Naive B cell (primary cell): ENCODE measurements around the gene TAF11. TPM values are rescaled to one million over a fixed set of nuclear protein-coding genes. Genes with fewer than 3 reads are reported as not detected.
"Not testable (repeated sequence)": the region's sequence is repeated elsewhere in the genome, so short reads cannot be mapped to it uniquely, and the experiment has no call there.

Source experiments
- ATAC-seq, 2 donors: fragments of 150-1000 bp; cut with Tn5 transposase; 2 replicates each; pipeline ENCODE4 v1.10.0; 2021; ENCODE audit warnings: low read depth in 2 of 2, mild to moderate bottlenecking in 2 of 2, moderate library complexity in 2 of 2
- DNase-seq: peaks from one replicate; pipeline ENCODE4 v3.0.0; 2022
- H3K27ac Mint-ChIP-seq, 6 donors: one replicate each; pipeline ENCODE4 v1.8.0; 2020 to 2022; ENCODE audit warnings: mild to moderate bottlenecking in 6 of 6, mixed read lengths in 6 of 6, moderate library complexity in 5 of 6, inconsistent platforms in 2 of 6
- H3K27me3 Mint-ChIP-seq, 3 donors: one replicate each; pipeline ENCODE4 v1.8.0; 2021 to 2022; ENCODE audit warnings: mixed read lengths in 3 of 3, mild to moderate bottlenecking in 1 of 3
- H3K36me3 Mint-ChIP-seq, 2 donors: one replicate each; pipeline ENCODE4 v1.8.0; 2020 to 2022; ENCODE audit warnings: mixed read lengths in 2 of 2, inconsistent platforms in 1 of 2, mild to moderate bottlenecking in 1 of 2
- H3K4me1 Mint-ChIP-seq, 3 donors: one replicate each; pipeline ENCODE4 v1.8.0; 2020 to 2022; ENCODE audit warnings: mixed read lengths in 3 of 3, inconsistent platforms in 1 of 3, mild to moderate bottlenecking in 1 of 3, moderate library complexity in 1 of 3
- H3K4me3 Mint-ChIP-seq, 8 donors: one replicate each; pipeline ENCODE4 v1.8.0; 2020 to 2022; ENCODE audit warnings: mild to moderate bottlenecking in 8 of 8, mixed read lengths in 8 of 8, moderate library complexity in 8 of 8, inconsistent platforms in 2 of 8
- H3K9me3 Mint-ChIP-seq, 7 donors: one replicate each; pipeline ENCODE4 v1.8.0; 2020 to 2022; ENCODE audit warnings: mixed read lengths in 7 of 7, mild to moderate bottlenecking in 5 of 7, inconsistent platforms in 2 of 7, moderate library complexity in 1 of 7
- polyA plus RNA-seq, 6 donors: library from polyadenylated mRNA; unstranded; fragments of 300-500 nt; fragmentation: Illumina TruSeq; gene quantifications; one replicate each; pipeline ENCODE4 v1.2.3, GENCODE V29; 2021; ENCODE audit warnings: low read depth in 6 of 6

TAF11 gene, protein sequence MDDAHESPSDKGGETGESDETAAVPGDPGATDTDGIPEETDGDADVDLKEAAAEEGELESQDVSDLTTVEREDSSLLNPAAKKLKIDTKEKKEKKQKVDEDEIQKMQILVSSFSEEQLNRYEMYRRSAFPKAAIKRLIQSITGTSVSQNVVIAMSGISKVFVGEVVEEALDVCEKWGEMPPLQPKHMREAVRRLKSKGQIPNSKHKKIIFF
- polyA plus RNA-seq: 10 to 100 TPM; 10.8 to 32.1 (median 20.4) TPM

DNA sequence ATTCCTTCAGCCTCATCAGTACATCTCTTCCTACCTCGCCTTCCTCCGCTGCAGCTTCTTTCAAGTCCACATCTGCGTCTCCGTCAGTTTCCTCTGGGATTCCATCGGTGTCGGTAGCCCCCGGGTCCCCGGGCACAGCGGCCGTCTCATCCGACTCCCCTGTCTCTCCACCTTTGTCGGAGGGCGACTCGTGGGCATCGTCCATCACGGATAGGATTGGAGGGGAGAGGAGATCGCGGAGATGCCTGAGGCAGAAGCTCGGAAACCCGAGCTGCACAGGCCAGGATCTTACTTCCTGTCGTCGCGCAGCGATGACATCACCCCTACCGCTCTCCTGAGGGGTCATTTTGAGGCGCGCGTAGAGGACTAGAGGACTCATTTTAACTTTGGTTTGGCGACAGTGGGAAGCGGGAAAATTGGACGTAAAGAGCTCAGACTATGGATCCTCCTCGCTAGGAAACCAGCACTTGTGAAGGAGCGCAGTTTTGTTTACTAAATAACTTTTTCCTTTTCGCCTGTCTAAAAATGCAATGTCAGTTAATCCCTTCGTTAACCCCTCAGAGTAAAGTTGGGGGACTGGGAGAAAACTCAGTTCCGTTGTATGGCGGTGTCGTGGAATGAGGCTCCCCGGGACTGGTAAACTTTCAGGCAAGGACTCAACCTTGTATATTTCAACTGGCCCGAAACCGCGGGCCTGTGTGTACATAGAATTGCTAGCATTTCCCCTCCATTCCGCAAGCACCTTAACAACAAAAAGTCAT is at the start of gene TAF11:
TSS of gene TAF11 (minus strand) at position 290 of the 761 bp plus-strand sequence. CDS start at position 205, 85 bp downstream.
- peak; percentile 72 to 77 for ATAC-seq
- Mint-ChIP-seq H3K27me3 (no peaks in the 10 kb centered on the region), H3K27ac (peak within 1 kb of the TSS; percentile 97 to 100 (median 99)), H3K4me3 (peak within 1 kb of the TSS; percentile 97 to 100 (median 99)), H3K36me3 (peaks cover 11 to 16% of the 10 kb centered on the region in 2 donors), H3K9me3 (peaks cover 0 to 4% (median 0%) of the 10 kb centered on the region in 7 donors), H3K4me1 (peaks cover 34 to 62% (median 50%) of the 10 kb centered on the region in 3 donors)
- DNase-seq: peak; percentile 83

DNA sequence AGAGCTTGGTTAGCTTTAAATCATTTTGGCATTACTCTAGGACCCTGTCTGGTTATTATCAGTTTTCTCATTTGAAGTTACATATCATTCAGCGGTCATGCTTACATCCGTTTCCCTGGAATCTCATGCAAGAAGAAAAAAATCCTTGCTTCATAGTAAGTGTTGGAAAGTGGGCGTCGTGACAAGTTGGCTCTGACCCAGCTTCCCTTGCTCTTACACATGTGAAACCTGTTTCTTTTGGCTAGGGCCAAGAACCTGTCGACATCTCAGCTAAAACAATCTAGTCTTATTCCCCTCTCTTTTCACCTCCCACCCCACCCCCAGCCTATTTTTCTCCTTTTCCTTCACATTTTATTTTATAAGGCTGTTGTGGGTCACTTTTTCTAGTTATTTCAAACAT is 46.7 kb upstream of the TAF11 start:
- H3K4me3 Mint-ChIP-seq: no peak overlapping the region
- no peak for ATAC-seq
- no peaks in the 10 kb centered on the region for H3K27me3 Mint-ChIP-seq

DNA sequence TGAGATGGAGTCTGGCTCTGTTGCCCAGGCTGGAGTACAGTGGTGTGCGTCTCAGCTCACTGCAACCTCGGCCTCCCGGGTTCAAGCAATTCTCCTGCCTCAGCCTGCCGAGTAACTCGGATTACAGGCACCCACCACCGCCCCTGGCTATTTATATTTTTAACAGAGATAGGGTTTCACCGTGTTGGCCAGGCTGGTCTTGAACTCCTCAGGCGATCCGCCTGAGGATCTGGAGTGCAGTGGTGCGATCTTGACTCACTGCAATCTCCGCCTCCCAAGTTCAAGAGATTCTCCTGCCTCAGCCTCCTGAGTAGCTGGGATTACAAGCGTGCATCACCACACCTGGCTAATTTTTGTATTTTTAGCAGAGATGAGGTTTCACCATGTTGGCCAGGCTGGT is 44.4 kb upstream of the TAF11 start:
- not testable (repeated sequence) for H3K27me3 Mint-ChIP-seq, H3K27ac Mint-ChIP-seq, H3K36me3 Mint-ChIP-seq, H3K9me3 Mint-ChIP-seq, H3K4me3 Mint-ChIP-seq, ATAC-seq, DNase-seq
- H3K4me1 Mint-ChIP-seq: peaks cover 30 to 40% (median 37%) of the 10 kb centered on the region in 3 donors

More for the DNA sequence above, 46.7 kb upstream of the TAF11 start:
- Mint-ChIP-seq H3K27ac (no peak overlapping the region), H3K4me1 (peaks cover 20 to 33% (median 26%) of the 10 kb centered on the region in 3 donors), H3K9me3 (no peaks in the 10 kb centered on the region), H3K36me3 (peaks cover 0 to 6% of the 10 kb centered on the region in 2 donors)
- no peak for DNase-seq

DNA sequence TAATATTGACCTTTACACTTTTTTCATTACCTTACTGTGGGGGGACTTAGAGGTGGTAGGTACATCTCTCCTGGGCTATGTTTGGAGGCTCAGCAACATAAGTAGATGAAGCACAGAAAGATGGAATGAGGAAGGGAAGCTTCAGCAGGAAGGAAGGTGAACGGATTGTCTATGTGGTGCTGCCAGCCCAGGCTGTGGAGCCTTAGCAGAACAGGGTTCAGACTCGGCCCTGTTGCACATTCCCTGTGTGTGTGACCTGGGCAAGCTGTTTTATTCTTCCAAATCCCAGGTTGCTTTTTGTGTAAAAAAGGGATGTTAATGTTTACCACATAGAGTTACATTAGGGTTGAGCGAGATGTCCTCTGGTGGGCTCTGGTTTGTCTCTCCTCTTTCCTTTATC is 42.4 kb upstream of the TAF11 start:
- peaks cover 29 to 43% (median 31%) of the 10 kb centered on the region in 3 donors for H3K4me1 Mint-ChIP-seq
- peak overlapping the region in 1 of 6 donors; percentile 44 for H3K27ac Mint-ChIP-seq
- H3K36me3 Mint-ChIP-seq: peaks cover 0 to 6% of the 10 kb centered on the region in 2 donors
- no peaks in the 10 kb centered on the region for H3K9me3 Mint-ChIP-seq
- DNase-seq (no peak), ATAC-seq (no peak)
- no peak overlapping the region for H3K4me3 Mint-ChIP-seq
- H3K27me3 Mint-ChIP-seq: no peaks in the 10 kb centered on the region

DNA sequence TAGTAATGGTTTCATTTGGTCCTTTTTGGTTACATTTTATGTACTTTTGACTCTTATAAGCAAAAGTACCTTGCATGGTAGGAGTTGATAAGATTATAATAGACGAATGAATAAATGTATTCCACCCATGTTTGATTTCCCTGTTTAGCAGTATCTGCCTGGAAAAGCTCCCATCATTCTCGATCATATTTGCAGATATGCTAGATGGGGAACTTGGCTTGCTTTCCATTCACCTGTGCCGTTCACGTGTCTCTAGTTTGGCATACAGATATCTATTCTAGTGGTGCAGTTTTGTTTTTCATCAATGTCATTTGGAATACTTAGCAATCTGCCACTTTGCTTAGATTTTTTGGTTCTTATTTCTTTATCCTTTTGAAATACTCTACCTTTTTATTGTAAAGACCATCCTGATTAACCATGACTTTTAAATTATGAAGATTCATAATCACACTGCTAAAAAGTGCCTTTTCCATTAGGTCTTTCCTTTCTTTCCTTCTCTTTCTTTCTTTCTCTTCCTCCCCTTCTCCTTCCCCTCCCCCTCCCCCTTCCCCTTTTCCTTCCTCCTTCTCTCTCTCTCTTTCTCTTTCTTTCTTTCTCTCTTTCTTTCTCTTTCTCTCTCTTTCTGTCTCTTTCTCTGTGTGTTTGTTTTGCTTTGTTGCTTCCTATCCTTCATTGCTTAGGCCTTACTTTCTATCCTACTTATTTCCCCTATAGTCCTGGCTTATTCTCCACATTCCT is 41.6 kb upstream of the TAF11 start:
- ATAC-seq: no peak
- peaks cover 0 to 6% of the 10 kb centered on the region in 2 donors for H3K36me3 Mint-ChIP-seq

DNA sequence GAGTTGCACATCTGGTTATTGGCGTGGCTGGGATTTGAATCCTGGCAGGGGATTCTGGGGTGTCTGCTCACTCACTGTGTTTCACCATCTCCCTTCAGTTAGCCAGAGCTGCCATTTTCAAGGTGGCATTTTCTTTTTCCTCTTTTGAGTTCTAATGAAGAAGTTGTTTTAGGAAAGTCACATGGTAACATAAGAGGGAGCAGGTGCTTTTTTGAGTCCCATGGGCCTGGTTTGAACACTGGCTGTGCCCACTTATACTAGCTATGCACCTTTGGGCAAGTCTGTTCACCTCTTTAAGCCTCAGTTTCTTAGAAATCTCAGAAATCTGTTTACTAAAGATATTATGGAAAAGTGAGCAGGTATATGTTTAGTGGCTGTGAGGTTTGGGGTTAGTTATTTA is 40.9 kb upstream of the TAF11 start:
- H3K36me3 Mint-ChIP-seq: peaks cover 0 to 6% of the 10 kb centered on the region in 2 donors
- H3K27me3 Mint-ChIP-seq: no peaks in the 10 kb centered on the region
- no peak overlapping the region for H3K4me3 Mint-ChIP-seq
- H3K9me3 Mint-ChIP-seq: no peaks in the 10 kb centered on the region
- H3K4me1 Mint-ChIP-seq: peaks cover 20 to 32% (median 21%) of the 10 kb centered on the region in 3 donors
- no peak for ATAC-seq
- no peak for DNase-seq
- peak overlapping the region in 1 of 6 donors; percentile 7 for H3K27ac Mint-ChIP-seq

More for the DNA sequence above, 41.6 kb upstream of the TAF11 start:
- no peaks in the 10 kb centered on the region for H3K9me3 Mint-ChIP-seq
- H3K27me3 Mint-ChIP-seq: no peaks in the 10 kb centered on the region
- DNase-seq: no peak
- peak overlapping the region in 1 of 8 donors; percentile 52 for H3K4me3 Mint-ChIP-seq
- peak overlapping the region in 1 of 6 donors; percentile 7 for H3K27ac Mint-ChIP-seq
- H3K4me1 Mint-ChIP-seq: peaks cover 21 to 35% (median 23%) of the 10 kb centered on the region in 3 donors

DNA sequence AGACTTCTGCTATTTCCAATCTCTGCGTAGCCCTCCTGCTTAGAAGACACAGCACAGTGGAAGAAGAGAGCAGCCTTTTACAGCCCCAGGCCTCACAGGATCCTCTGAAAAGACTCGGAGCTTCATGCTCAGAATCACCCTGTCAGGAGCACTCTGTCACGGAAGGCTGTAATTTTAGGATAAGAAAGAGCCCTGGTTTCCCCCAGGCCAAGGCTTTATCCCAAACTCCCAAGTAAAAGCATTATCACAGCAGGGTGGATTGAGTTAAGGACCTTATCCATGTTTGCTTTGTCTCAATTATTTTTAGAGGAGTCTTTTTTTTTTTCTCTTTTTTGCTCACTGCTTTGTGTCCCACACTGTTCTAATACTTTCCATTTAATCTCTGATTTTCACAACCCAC is 40.4 kb upstream of the TAF11 start:
- no peaks in the 10 kb centered on the region for H3K9me3 Mint-ChIP-seq
- H3K27me3 Mint-ChIP-seq: no peaks in the 10 kb centered on the region
- DNase-seq: no peak
- H3K36me3 Mint-ChIP-seq: peaks cover 0 to 6% of the 10 kb centered on the region in 2 donors
- H3K27ac Mint-ChIP-seq: peak overlapping the region in 1 of 6 donors; percentile 7
- peaks cover 20 to 32% (median 21%) of the 10 kb centered on the region in 3 donors for H3K4me1 Mint-ChIP-seq
- H3K4me3 Mint-ChIP-seq: no peak overlapping the region
- no peak for ATAC-seq

DNA sequence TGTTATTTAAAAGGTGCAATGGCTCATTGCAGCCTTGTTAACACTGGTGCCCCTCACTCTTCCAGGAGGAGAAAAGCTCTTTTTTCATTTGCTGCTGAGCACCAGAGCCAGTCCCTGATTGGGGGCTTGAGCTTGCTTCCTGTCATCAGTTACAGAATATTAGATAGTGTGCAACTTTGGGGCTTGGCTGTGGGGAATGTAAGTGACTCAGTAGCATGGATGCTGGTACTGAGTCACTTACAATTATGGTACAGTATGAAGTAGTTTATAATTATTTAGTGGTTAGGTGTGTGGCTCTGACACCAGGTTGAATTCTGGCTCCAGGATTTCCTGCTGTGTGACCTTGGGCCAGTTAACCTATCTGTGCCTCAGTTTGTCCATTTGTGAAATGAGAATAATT is 38.8 kb upstream of the TAF11 start:
- H3K27me3 Mint-ChIP-seq: no peaks in the 10 kb centered on the region
- ATAC-seq: no peak
- H3K9me3 Mint-ChIP-seq: no peaks in the 10 kb centered on the region
- no peak overlapping the region for H3K27ac Mint-ChIP-seq
- no peak overlapping the region for H3K4me3 Mint-ChIP-seq
- H3K36me3 Mint-ChIP-seq: no peaks in the 10 kb centered on the region
- DNase-seq: no peak
- peaks cover 20 to 37% (median 21%) of the 10 kb centered on the region in 3 donors for H3K4me1 Mint-ChIP-seq

DNA sequence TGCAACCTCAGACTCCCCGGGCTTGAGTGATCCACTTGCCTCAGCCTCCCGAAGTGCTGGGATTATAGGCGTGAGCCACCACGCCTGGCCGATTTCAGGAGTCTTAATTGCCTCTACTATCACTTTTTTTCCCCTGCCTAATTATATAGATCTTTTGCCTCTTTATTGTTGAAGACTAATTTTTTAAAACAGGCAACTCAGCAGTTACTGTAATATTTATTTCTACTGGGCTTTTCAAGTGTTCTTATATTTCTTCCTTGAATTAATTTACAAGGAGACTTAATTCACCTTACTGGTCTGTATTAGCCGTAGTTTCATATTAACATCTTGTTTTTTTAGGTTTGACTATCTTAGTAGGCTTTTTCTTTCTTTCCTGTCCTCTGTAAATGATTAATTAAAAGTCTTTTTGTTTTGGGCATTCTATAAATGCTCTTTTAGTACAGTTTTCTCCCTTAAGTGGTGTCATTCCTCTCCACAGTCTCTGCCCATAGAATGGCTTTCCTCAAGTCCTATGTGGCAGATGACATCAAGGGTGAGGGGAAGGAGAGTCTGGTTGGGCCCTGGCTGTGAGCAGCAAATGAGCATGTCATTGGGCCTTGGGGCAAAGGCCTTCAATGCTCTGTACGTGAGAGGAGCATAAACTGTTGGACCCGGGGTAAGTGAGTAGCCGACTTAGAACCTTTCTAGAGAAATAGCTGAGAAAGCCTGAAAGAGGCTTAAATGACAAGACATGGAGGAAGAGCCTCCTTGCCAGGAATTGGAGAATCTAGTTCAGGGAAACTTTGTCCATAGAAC is 37.2 kb upstream of the TAF11 start:
- Mint-ChIP-seq H3K9me3 (no peaks in the 10 kb centered on the region), H3K4me3 (no peak overlapping the region), H3K27me3 (no peaks in the 10 kb centered on the region), H3K4me1 (peaks cover 16 to 35% (median 20%) of the 10 kb centered on the region in 3 donors), H3K27ac (peak overlapping the region in 2 of 6 donors; percentile 14 to 55), H3K36me3 (no peaks in the 10 kb centered on the region)
- DNase-seq (no peak), ATAC-seq (no peak)

DNA sequence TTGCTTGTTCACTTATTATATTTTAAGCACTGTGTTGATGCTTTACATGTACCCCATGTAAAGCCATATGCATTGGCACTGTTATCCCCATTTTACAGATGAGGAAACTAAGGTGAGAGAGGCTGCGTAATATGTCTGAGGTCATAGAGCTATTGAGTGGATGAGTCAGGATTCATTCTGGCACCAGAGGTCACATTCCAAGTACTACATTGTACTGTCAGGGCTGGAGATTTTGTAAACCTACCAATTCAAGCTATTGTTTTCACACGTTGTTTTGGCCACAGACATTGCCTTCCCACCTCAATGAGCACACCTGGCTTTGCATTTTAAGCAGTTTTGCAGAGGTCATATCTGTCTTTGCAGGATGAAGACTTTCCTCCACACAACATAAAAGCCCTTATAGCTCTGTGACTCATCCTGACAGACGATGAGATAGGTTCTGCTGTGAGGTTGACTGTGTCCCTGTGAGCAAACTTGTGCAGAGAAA is 34.4 kb upstream of the TAF11 start:
- no peak overlapping the region for H3K4me3 Mint-ChIP-seq
- no peaks in the 10 kb centered on the region for H3K9me3 Mint-ChIP-seq
- H3K27me3 Mint-ChIP-seq: no peaks in the 10 kb centered on the region
- peaks cover 2 to 21% (median 5%) of the 10 kb centered on the region in 3 donors for H3K4me1 Mint-ChIP-seq
- peaks cover 0 to 7% of the 10 kb centered on the region in 2 donors for H3K36me3 Mint-ChIP-seq
- peak overlapping the region in 1 of 6 donors; percentile 65 for H3K27ac Mint-ChIP-seq
- no peak for DNase-seq
- no peak for ATAC-seq

DNA sequence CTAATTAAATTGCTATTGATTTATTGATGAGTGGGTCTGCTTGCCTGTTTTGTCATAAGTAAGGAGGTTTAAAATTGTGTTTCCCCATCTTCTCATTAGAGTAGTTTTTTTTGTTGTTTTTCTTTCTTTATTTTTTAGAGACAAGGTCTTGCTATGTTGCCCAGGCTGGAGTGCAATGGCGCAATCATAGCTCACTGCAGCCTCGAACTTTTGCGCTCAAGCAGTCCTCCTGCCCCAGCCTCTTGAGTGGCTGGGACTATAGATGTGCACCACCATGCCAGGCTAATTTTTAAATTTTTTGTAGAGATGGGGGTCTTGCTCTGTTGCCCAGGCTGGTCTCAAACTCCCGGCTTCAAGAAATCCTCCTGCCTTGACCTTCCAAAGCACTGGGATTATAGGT is 32.3 kb upstream of the TAF11 start:
- no peaks in the 10 kb centered on the region for H3K27me3 Mint-ChIP-seq
- H3K9me3 Mint-ChIP-seq: no peaks in the 10 kb centered on the region
- H3K27ac Mint-ChIP-seq: peak overlapping the region in 1 of 6 donors; percentile 76
- H3K36me3 Mint-ChIP-seq: peaks cover 0 to 7% of the 10 kb centered on the region in 2 donors
- H3K4me3 Mint-ChIP-seq: no peak overlapping the region
- no peak for DNase-seq
- ATAC-seq: no peak
- H3K4me1 Mint-ChIP-seq: peaks cover 0 to 16% (median 3%) of the 10 kb centered on the region in 3 donors

DNA sequence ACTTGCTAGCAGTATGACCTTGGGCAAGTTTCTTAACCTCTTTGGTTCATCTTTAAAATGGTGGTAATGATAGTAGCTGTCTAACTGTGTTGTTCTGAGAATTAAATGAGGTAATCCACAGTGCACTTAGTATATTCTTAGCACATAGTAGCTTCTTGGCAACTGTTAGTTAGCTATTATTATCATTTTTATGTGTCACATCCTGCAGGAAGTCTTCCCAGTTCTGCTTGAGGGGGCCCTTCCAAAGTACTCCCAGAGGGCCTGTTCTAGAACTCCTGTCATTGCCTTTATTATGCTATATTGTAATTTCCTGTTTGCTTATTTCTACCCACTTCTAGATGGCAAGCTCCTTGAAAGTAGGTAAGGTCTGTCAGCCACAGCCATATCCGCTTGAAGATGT is 31.8 kb upstream of the TAF11 start:
- no peak for DNase-seq
- Mint-ChIP-seq H3K36me3 (peaks cover 0 to 7% of the 10 kb centered on the region in 2 donors), H3K4me1 (peaks cover 0 to 16% (median 3%) of the 10 kb centered on the region in 3 donors), H3K4me3 (no peak overlapping the region), H3K27me3 (no peaks in the 10 kb centered on the region), H3K9me3 (no peaks in the 10 kb centered on the region), H3K27ac (peak overlapping the region in 1 of 6 donors; percentile 76)
- no peak for ATAC-seq
